Muscle of arm (tissue), 12 donors: ENCODE measurements around the gene PKN3. TPM values are rescaled to one million over a fixed set of nuclear protein-coding genes. Genes with fewer than 3 reads are reported as not detected.
A peak's percentile ranks its signal among the peaks of the same experiment; 100 is the strongest.

Source experiments
- DNase-seq: peaks from one replicate; pipeline ENCODE4 v3.0.0-alpha.2; 2013
- polyA plus RNA-seq, 12 donors: library from polyadenylated mRNA; unstranded; fragments of 120-200 nt; gene quantifications; one replicate each; pipeline ENCODE4 v1.2.1, GENCODE V29; 2013; ENCODE audit not compliant: insufficient read length in 12 of 12

PKN3 gene
- polyA plus RNA-seq, 12 donors = 6.3 to 16.6 (median 8.1) TPM; not detected in 1

DNA sequence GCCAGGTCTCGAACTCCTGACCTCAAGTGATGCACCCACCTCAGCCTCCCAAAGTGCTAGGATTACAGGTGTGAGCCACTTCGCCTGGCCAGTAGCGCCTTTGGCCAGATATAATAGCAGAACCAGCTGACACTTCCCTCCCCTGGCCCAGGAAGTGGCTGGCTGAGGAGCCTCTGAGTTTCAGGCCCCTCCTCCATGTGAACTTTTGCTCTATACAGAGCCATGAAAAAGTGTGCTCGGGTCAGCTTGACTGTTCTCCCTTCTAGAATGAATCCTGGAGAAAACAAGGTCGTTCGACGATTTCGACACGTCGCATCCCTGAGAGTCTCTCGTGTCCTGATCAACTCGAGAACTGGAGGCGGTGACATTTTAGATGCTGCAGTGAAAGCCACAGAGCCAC, 30.3 kb downstream of the PKN3 start:
- no peak for DNase-seq

GRCh38 chr9:128733256-128733655, 31.0 kb downstream of the PKN3 start:
- peak; percentile 54 for DNase-seq

DNA sequence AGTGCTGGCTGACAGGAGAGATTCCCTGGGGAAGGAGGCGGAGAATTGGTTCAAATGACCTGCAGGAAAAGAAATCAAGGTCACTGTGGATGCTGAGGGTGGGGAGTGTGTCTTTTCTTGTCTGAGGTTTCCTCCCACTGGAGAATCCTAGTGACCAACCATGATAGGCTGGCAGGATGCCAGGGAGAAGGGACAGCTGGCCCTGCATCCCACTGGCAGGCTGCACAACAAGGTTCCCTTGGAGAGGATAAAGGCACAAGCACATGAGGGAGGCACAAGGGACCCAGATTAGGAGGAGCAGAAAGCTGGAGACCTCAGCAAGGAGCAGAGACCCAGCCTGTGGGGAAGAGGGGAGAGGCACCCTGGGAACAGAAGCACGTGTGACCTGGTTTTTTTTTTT, 33.1 kb downstream of the PKN3 start:
- no peak for DNase-seq

- no peak for DNase-seq
These were observed 40.1 kb downstream of the PKN3 start for GRCh38 chr9:128742401-128742800.

GRCh38 chr9:128743421-128743820, 41.1 kb downstream of the PKN3 start:
- no peak for DNase-seq

DNA sequence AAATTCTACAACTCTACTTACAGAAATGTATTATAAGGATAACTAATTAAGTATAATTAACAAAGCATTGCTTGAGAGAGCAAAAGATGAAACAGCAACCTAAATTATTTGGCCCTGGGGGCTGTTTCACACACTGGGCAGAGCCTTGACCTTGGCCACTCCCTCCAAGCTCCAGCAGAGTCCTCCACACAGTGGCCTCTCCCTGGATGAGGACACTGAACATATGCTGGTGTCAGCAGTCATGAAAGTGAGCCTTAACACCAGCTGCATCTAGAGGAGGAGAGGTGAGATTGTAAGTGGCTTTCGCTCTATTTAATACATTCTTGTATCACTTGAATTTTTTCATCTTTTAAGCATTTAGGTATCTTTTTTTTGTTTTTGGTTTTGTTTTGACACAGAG, 44.9 kb downstream of the PKN3 start:
- no peak for DNase-seq

DNA sequence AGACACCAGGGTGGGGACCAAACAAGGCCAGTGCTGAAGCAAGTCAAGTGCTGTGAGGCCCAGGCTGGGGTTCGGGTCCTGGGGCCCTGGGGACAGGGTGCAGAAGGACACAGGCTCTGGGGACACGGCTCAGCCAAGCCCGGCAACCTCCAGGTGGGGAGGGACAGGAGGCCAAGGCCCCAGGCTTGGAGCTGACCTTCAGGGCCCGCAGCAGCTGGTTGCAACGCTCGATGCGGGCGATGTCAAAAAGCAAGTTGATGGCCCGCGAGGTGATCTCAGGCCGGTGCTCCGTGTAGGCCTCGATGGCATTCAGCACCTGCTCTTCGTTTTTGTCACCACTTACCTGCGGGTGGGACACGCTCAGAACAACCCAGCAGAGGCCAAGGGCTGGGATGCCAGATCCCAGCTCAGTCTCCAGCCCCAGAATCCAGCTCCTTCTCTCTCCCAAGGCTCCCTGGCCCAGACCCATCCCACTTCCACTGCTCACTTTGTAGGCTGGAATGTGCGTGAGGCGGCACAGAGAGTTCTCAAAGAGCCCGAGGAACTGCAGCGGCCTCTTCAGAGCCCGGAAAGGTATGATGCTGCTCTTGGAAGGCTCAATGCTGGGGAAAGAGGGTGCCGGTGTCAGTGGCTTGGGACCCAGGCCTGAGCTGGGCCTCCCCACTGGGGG, 48.8 kb downstream of the PKN3 start:
- DNase-seq = no peak

DNA sequence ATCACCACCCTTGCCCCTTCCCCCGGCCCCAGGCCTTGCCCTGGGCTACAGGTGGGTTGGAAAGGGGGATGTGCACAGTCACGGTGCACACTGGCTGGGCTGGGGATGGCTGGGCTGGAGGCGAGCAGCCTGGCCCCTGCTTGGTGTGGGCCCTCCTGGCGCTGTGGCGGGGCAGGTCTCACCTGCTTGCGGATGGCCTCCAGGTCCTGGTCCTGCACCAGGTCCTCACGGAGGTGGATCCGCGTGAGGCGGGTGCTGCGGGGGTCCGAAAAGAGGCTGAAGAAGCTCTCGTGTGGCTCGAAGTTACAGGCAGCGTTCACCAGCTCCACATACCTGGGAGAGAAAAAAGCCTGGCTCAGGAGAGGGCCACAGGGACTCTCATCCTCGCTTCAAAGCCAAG, 51.3 kb downstream of the PKN3 start:
- no peak for DNase-seq

DNA sequence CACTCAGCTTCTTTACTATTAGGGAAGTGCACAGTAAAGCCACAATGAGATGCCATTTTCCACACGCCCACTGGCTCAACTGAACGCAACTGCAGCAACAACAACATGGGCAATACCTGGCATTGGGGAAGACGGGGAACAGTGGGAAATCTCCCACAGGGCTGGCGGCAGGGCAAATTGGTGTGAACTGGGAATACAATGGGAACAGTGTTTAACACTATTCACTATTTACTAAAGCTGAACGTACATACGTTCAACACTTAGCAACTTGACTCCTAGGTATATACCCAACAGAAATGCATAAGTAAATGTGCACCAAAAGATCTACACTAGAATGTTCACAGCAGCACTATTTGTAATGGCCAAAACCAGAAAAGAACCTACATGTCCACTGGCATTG, 55.3 kb downstream of the PKN3 start:
- DNase-seq = no peak

DNA sequence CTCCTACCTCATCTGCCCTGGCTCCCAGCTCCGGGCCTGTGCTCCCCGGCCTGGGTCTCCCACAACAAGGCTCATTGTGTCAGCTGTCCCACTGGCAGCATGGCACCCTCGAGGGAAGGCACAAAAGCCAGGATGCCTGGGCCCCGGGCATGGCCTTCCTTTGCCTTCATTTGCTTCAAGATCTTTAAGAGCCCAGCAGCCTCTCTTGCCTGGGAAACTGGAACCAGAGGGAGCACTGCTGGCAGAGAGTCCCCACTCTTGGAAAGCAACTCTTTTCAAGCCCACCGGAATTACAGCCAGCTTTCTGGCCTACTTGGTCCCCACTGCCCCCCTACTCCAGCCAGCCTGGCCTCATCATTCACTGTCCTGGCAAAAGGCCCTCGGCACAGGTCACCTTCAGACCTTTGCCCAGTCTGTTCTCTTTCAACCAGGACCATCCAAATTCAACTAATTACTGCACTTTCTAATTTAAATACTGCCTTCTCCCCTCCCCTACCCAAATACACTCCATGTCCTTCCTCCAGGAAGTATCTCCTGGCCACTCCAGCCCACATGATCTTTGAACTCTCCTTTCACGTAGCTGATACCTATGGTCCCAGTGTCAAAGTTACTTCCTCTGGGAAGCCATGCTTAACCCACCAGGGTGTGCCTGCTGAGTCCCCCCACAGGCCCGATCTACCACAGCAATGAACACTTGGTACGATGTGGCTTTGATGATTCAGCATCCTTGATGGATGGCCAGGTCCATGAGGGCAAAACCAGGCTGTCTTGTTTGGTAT, 60.6 kb downstream of the PKN3 start:
- no peak for DNase-seq

- no peak for DNase-seq
These were observed 62.1 kb downstream of the PKN3 start for GRCh38 chr9:128764361-128764760.

GRCh38 chr9:128765499-128765898, 63.2 kb downstream of the PKN3 start:
- DNase-seq = no peak

GRCh38 chr9:128768606-128769005, 66.3 kb downstream of the PKN3 start:
- no peak for DNase-seq

Other genes starting within 250 kb of the PKN3 start
- 10 to 100 TPM in 11 of 12 donors, not detected in 1; 20.9 to 52.4 (median 26.8) TPM for gene ODF2, start 246.5 kb upstream of the PKN3 start, polyA plus RNA-seq
- 10 to 100 TPM in 11 of 12 donors, not detected in 1; 18.3 to 23.8 (median 21.1) TPM for gene GLE1, start 197.8 kb upstream of the PKN3 start, polyA plus RNA-seq
- gene SPTAN1, start 149.9 kb upstream of the PKN3 start, polyA plus RNA-seq = 100 to 1,000 TPM; 222 to 770 (median 291) TPM
- 10 to 100 TPM in 11 of 12 donors, not detected in 1; 32.4 to 47.0 (median 39.0) TPM for gene DYNC2I2, start 45.7 kb upstream of the PKN3 start, polyA plus RNA-seq
- 1,000 to 10,000 TPM in 1 of 12 donors, 100 to 1,000 TPM in 11; 269 to 6,798 (median 356) TPM for gene SET, start 13.3 kb upstream of the PKN3 start, polyA plus RNA-seq
- gene ZDHHC12, start 21.6 kb downstream of the PKN3 start, polyA plus RNA-seq = 10 to 100 TPM in 1 of 12 donors, 1 to 10 TPM in 10, not detected in 1; 4.4 to 10.8 (median 5.6) TPM
- gene ZER1, start 69.4 kb downstream of the PKN3 start, polyA plus RNA-seq = 10 to 100 TPM in 11 of 12 donors, not detected in 1; 27.6 to 45.8 (median 30.8) TPM
- 10 to 100 TPM in 11 of 12 donors, not detected in 1; 24.0 to 43.9 (median 36.9) TPM for gene TBC1D13, start 84.8 kb downstream of the PKN3 start, polyA plus RNA-seq
- 10 to 100 TPM in 8 of 12 donors, 1 to 10 TPM in 2, not detected in 2; 7.0 to 23.3 (median 13.3) TPM for gene ENDOG, start 116.0 kb downstream of the PKN3 start, polyA plus RNA-seq
- gene SPOUT1, start 127.3 kb downstream of the PKN3 start, polyA plus RNA-seq = 10 to 100 TPM in 11 of 12 donors, not detected in 1; 18.4 to 29.3 (median 26.7) TPM
- gene KYAT1, start 179.4 kb downstream of the PKN3 start, polyA plus RNA-seq = 1 to 10 TPM in 10 of 12 donors, not detected in 2; 4.0 to 7.5 (median 5.3) TPM
- 10 to 100 TPM in 11 of 12 donors, not detected in 1; 15.2 to 24.4 (median 21.5) TPM for gene LRRC8A, start 179.6 kb downstream of the PKN3 start, polyA plus RNA-seq
- 10 to 100 TPM in 11 of 12 donors, not detected in 1; 30.7 to 50.2 (median 39.8) TPM for gene PHYHD1, start 218.5 kb downstream of the PKN3 start, polyA plus RNA-seq
- gene DOLK, start 245.1 kb downstream of the PKN3 start, polyA plus RNA-seq = 10 to 100 TPM in 2 of 12 donors, 1 to 10 TPM in 9, not detected in 1; 6.8 to 10.6 (median 8.4) TPM
- gene NUP188, start 245.2 kb downstream of the PKN3 start, polyA plus RNA-seq = 10 to 100 TPM in 11 of 12 donors, not detected in 1; 23.3 to 44.2 (median 34.2) TPM